Motor neuron (in vitro differentiated cells): ENCODE data around the gene PSEN2. TPM values are rescaled to one million over a fixed set of nuclear protein-coding genes. Genes with fewer than 3 reads are reported as not detected.

Experiments
- ATAC-seq, 8 experiments: fragments of 200-7000 bp; cut with Tn5 transposase; replicated peaks in 6 of 8; 2 replicates each; pipeline ENCODE4 v1.8.0; 2021; ENCODE audit warnings: mild to moderate bottlenecking in 8 of 8, moderate library complexity in 8 of 8
- H3K27ac ChIP-seq, 2 donors: fragments of 250-450 bp; sonication (Bioruptor Pico); 2 replicates each; pipeline ENCODE4 v1.9.0; 2021; ENCODE audit warnings: antibody characterized with exemption in 2 of 2, mild to moderate bottlenecking in 2 of 2, moderate library complexity in 1 of 2
- H3K4me1 ChIP-seq, 2 donors: fragments of 250-450 bp; sonication (Bioruptor Pico); replicated peaks in 1 of 2; 2 replicates each; pipeline ENCODE4 v1.6.1; 2021; ENCODE audit warnings: antibody characterized with exemption in 2 of 2, mild to moderate bottlenecking in 2 of 2, moderate library complexity in 1 of 2
- H3K4me3 ChIP-seq, 5 donors: fragments of 250-450 bp; sonication (Bioruptor Pico); 2 replicates each; pipeline ENCODE4 v1.9.0; 2021; ENCODE audit warnings: antibody characterized with exemption in 5 of 5, mild to moderate bottlenecking in 5 of 5, moderate library complexity in 4 of 5
- WGBS, 10 experiments: fragments of 450-650 bp; shearing (Covaris generic); methylation state at CpG; one replicate each; pipeline ENCODE4 v1.0.0; 2022; 5-methylcytosine and 5-hydroxymethylcytosine counted together
- in situ Hi-C, 9 experiments: fragments of 400-800 bp; cut with MboI; loops; one replicate each; pipeline ENCODE4 v1.15.0; 2021; ENCODE audit warnings: low sequenced_read_pairs in 9 of 9, low pct_unique_long_range_greater_than_20kb in 2 of 9; ENCODE audit not compliant: unreplicated experiment in 9 of 9
- total RNA-seq, 8 experiments: library from RNA; unstranded; fragments of 300-600 nt; gene quantifications; 2 replicates each; pipeline versions ENCODE4 v1.2.3 to v1.2.4, GENCODE V29; 2022

PSEN2 gene
- total RNA-seq, result 10 to 100 TPM in 5 of 8 experiments, 1 to 10 TPM in 3; 2.3 to 27.6 (median 20.3) TPM

GRCh38 chr1:226870401-226871279 is at the start of gene PSEN2:
TSS of gene PSEN2 (plus strand) at chr1:226870616. CDS start at chr1:226881908, 11,292 bp downstream.
- in situ Hi-C loops, result no loop called here
- Histone ChIP-seq H3K4me1 (peaks cover 14 to 16% of the 10 kb centered on the region in 2 donors), H3K4me3 (peak within 1 kb of the TSS; percentile 52 to 70 (median 63)), H3K27ac (peak within 1 kb of the TSS in 1 of 2 donors; percentile 40)
- ATAC-seq, result peak; percentile 88 to 93 (median 90)
- whole genome bisulfite sequencing, 10 experiments, result 0 to 4% (median 1%) methylated on average over 1 to 25 of the region's 97 CpGs; no CpG with 5 or more reads in 3 of the 10 experiments

- in situ Hi-C loops, result loop anchor here in 3 of 9 experiments (10.0 kb wide), 1 partner anchor 186 kb away; no protein-coding TSS in a partner anchor
- peaks cover 18 to 20% of the 10 kb centered on the region in 2 donors for H3K4me1 ChIP-seq
- H3K27ac ChIP-seq, result peak overlapping the region in 1 of 2 donors; percentile 57
- no peak overlapping the region for H3K4me3 ChIP-seq
- 6 to 88% (median 48%) methylated on average over 3 to 7 of the region's 8 CpGs for WGBS, 10 experiments
- peak; percentile 86 to 100 (median 100) for ATAC-seq
Measured at GRCh38 chr1:226820941-226821718, 49.3 kb upstream of the PSEN2 start.

GRCh38 chr1:226821719-226822085 is 48.7 kb upstream of the PSEN2 start:
- Histone ChIP-seq H3K4me1 (peaks cover 18 to 20% of the 10 kb centered on the region in 2 donors), H3K4me3 (no peak overlapping the region), H3K27ac (peak overlapping the region in 1 of 2 donors; percentile 57)
- peak in 2 of 8 experiments; percentile 10 to 15 for ATAC-seq
- in situ Hi-C loops, result loop anchor here in 3 of 9 experiments (10.0 kb wide), 1 partner anchor 187 kb away; no protein-coding TSS in a partner anchor
- 50 to 100% (median 89%) methylated on average over 1 of the region's 1 CpG; no CpG with 5 or more reads in 6 of the 10 experiments for WGBS, 10 experiments

- in situ Hi-C loops, result loop anchor here in 3 of 9 experiments (10.0 kb wide), 1 partner anchor 189 kb away; no protein-coding TSS in a partner anchor
- H3K4me1 ChIP-seq, result peaks cover 18 to 27% of the 10 kb centered on the region in 2 donors
- ATAC-seq, result no peak
- no peak overlapping the region for H3K4me3 ChIP-seq
- WGBS, 10 experiments, result 60 to 96% (median 88%) methylated on average over 1 to 5 of the region's 5 CpGs; no CpG with 5 or more reads in 2 of the 10 experiments
- no peak overlapping the region for H3K27ac ChIP-seq
Measured at GRCh38 chr1:226823643-226824042, 46.8 kb upstream of the PSEN2 start.

GRCh38 chr1:226825037-226825745 is 45.2 kb upstream of the PSEN2 start:
- H3K4me1 ChIP-seq, result peaks cover 18 to 27% of the 10 kb centered on the region in 2 donors
- no peak for ATAC-seq
- no peak overlapping the region for H3K27ac ChIP-seq
- 73 to 100% (median 93%) methylated on average over 1 to 9 of the region's 9 CpGs; no CpG with 5 or more reads in 3 of the 10 experiments for WGBS, 10 experiments
- in situ Hi-C loops, result loop anchor here (5.0 to 25.0 kb wide), 4 partner anchors 183 to 413 kb away; partner anchors contain the start of gene PARP1 (in 1 of the 9)
- H3K4me3 ChIP-seq, result no peak overlapping the region

GRCh38 chr1:226825746-226826100 is 44.7 kb upstream of the PSEN2 start:
- ATAC-seq, result no peak
- H3K4me1 ChIP-seq, result peaks cover 12 to 23% of the 10 kb centered on the region in 2 donors
- H3K4me3 ChIP-seq, result no peak overlapping the region
- WGBS, 10 experiments, result 88 to 100% (median 90%) methylated on average over 1 to 2 of the region's 3 CpGs; no CpG with 5 or more reads in 7 of the 10 experiments
- in situ Hi-C loops, result loop anchor here (5.0 to 25.0 kb wide), 4 partner anchors 183 to 413 kb away; partner anchors contain the start of gene PARP1 (in 1 of the 9)
- no peak overlapping the region for H3K27ac ChIP-seq

GRCh38 chr1:226826479-226827261 is 43.7 kb upstream of the PSEN2 start:
- ATAC-seq, result no peak
- Histone ChIP-seq H3K27ac (no peak overlapping the region), H3K4me1 (peaks cover 5 to 16% of the 10 kb centered on the region in 2 donors), H3K4me3 (no peak overlapping the region)
- WGBS, 10 experiments, result 88 to 100% (median 94%) methylated on average over 1 to 12 of the region's 19 CpGs; no CpG with 5 or more reads in 1 of the 10 experiments
- in situ Hi-C loops, result loop anchor here (5.0 to 25.0 kb wide), 4 partner anchors 184 to 414 kb away; partner anchors contain the start of gene PARP1 (in 1 of the 9)

GRCh38 chr1:226827458-226827857 is 43.0 kb upstream of the PSEN2 start:
- Histone ChIP-seq H3K27ac (no peak overlapping the region), H3K4me1 (peaks cover 0 to 12% of the 10 kb centered on the region in 2 donors), H3K4me3 (no peak overlapping the region)
- ATAC-seq, result peak in 3 of 8 experiments; percentile 41 to 68 (median 58)
- 9 to 100% (median 65%) methylated on average over 1 to 11 of the region's 11 CpGs; no CpG with 5 or more reads in 4 of the 10 experiments for WGBS, 10 experiments
- in situ Hi-C loops, result loop anchor here (5.0 to 25.0 kb wide), 4 partner anchors 185 to 415 kb away; partner anchors contain the start of gene PARP1 (in 1 of the 9)

- H3K4me1 ChIP-seq, result peaks cover 0 to 12% of the 10 kb centered on the region in 2 donors
- 0 to 34% (median 9%) methylated on average over 1 to 11 of the region's 19 CpGs; no CpG with 5 or more reads in 1 of the 10 experiments for WGBS, 10 experiments
- no peak overlapping the region for H3K4me3 ChIP-seq
- in situ Hi-C loops, result loop anchor here (5.0 to 25.0 kb wide), 4 partner anchors 186 to 416 kb away; partner anchors contain the start of gene PARP1 (in 1 of the 9)
- peak; percentile 100 for ATAC-seq
- H3K27ac ChIP-seq, result no peak overlapping the region
Measured at GRCh38 chr1:226827968-226828513, 42.4 kb upstream of the PSEN2 start.

- peaks cover 0 to 12% of the 10 kb centered on the region in 2 donors for H3K4me1 ChIP-seq
- WGBS, 10 experiments, result 20 to 100% (median 60%) methylated on average over 1 to 2 of the region's 2 CpGs
- no peak overlapping the region for H3K4me3 ChIP-seq
- no peak for ATAC-seq
- no peak overlapping the region for H3K27ac ChIP-seq
- in situ Hi-C loops, result loop anchor here (5.0 to 25.0 kb wide), 4 partner anchors 187 to 417 kb away; partner anchors contain the start of gene PARP1 (in 1 of the 9)
Measured at GRCh38 chr1:226829105-226829504, 41.3 kb upstream of the PSEN2 start.

- in situ Hi-C loops, result loop anchor here in 6 of 9 experiments (25.0 kb wide), 2 partner anchors 195 to 420 kb away; partner anchors contain the start of gene PARP1 (in 1 of the 6)
- 80 to 100% (median 92%) methylated on average over 1 to 4 of the region's 4 CpGs; no CpG with 5 or more reads in 3 of the 10 experiments for WGBS, 10 experiments
- no peak for ATAC-seq
- H3K4me1 ChIP-seq, result peaks cover 0 to 8% of the 10 kb centered on the region in 2 donors
- no peak overlapping the region for H3K27ac ChIP-seq
- H3K4me3 ChIP-seq, result no peak overlapping the region
Measured at GRCh38 chr1:226831953-226832352, 38.5 kb upstream of the PSEN2 start.
